ENCODE results near the gene CRIP1.

The CRIP1 gene

DNA sequence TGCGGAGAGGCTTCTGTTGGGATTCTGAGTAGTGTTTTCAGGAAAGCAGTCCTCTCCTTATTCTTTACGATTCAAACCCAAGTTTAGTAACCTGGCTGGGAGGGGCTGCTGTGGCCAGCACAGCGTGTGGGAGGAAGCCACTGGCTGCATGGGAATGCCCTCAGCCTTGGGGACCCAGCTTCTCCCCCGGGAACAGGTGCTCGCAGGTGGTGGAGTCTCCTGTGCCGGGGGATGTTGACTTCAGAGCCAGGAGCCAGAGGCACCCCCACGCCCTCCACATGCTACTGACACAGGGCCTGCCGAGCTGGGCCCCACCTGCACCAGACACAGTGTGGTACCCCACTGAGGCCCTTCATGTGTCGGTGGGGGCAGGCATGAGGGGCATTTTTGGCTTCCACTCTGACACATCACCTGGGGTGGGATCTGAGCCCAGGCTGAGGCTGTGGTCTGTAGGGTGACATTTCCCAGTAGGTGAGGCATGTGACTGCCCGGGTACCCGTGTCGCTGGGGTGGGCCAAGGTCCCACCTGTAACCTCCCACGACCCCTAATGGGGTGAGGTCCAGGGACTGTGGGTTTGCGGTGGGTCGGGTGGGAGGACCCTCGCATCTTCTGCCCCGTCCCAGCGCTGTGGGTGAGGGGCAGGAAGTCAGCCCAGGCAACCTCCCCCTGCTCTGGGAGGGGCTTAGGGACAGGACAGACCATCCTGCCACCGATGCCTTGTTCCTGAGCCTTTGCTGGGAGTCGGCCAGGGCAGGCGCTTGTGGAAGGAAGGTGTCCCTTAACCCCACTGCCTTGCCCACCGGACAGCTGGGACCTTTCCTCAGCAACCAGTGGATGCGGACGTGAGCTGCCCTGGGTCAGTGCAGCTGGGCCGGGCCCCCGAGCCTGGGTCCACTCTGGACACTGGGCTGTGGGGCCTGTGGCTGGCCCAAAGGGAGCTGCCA is 40.5 kb upstream of the CRIP1 start:
- no peak overlapping the region for H3K9ac ChIP-seq (ENCODE audit: low read length)
- 97% methylated on average over 26 of the region's 26 CpGs for WGBS

DNA sequence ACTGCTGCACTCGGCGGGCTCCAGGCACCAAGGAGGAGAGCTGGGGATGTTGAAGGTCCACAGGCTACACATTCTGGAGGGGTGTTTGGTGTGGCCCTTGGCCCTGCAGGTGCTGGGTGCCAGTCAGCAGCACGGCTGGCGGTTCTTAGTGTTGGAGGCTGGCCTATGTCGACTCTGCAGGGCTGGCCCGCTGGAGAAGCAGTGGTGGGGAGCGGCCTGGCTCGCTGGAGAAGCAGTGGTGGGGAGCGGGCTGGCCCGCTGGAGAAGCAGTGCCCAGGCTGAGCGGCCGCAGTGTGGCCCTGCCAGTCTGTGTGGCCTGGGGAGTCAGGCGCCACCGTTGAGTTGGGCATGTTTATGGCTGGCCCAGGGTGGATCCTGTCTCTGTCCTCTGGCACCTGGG is 39.7 kb upstream of the CRIP1 start:
- WGBS = 87% methylated on average over 14 of the region's 14 CpGs
- no peak overlapping the region for H3K4ac ChIP-seq (ENCODE audit: low read depth in 1 of 2, low read length in 2 of 2)
- H3K36me3 ChIP-seq (ENCODE audit: control insufficient read depth in 1 of 2, insufficient read depth in 2 of 2, low read depth in 1 of 2, low read length in 2 of 2) = peaks cover 30 to 81% of the 10 kb centered on the region in 2 experiments
- H3K27me3 ChIP-seq (ENCODE audit: control insufficient read depth in 1 of 2, insufficient read depth in 1 of 2, low read length in 2 of 2) = no peaks in the 10 kb centered on the region
- H3K9me3 ChIP-seq (ENCODE audit: control insufficient read depth, low read length) = no peaks in the 10 kb centered on the region
- no peak overlapping the region for H3K9ac ChIP-seq (ENCODE audit: low read length)
- H3K23ac ChIP-seq (ENCODE audit: low read length in 2 of 2) = no peak overlapping the region
- no peak overlapping the region for H3K14ac ChIP-seq (ENCODE audit: low read length in 2 of 2)
- H3K4me2 ChIP-seq (ENCODE audit: low read length, poor library complexity, severe bottlenecking) = no peak overlapping the region
- no peak for DNase-seq
- H3K4me1 ChIP-seq (ENCODE audit: control insufficient read depth, insufficient read depth, low read depth, low read length) = peaks cover 18% of the 10 kb centered on the region
- H3K4me3 ChIP-seq (ENCODE audit: insufficient read depth in 1 of 2, low read depth in 1 of 2, low read length in 2 of 2) = no peak overlapping the region
- no peak overlapping the region for H2BK5ac ChIP-seq (ENCODE audit: low read depth, low read length, poor library complexity, severe bottlenecking)
- H2BK120ac ChIP-seq (ENCODE audit: low read depth, low read length) = no peak overlapping the region
- H2AK5ac ChIP-seq (ENCODE audit: low read length, severe bottlenecking) = no peak overlapping the region
- H2BK12ac ChIP-seq (ENCODE audit: low read length in 2 of 2) = no peak overlapping the region
- no peak overlapping the region for H2BK15ac ChIP-seq (ENCODE audit: low read depth, poor library complexity, severe bottlenecking)
- H4K8ac ChIP-seq (ENCODE audit: low read length) = no peak overlapping the region
- peaks cover 60% of the 10 kb centered on the region for H3K79me1 ChIP-seq (replicated peaks; ENCODE audit: low read length, poor library complexity, severe bottlenecking)
- no peak overlapping the region for H4K91ac ChIP-seq (ENCODE audit: low read length)
- no peak overlapping the region for H3K18ac ChIP-seq (ENCODE audit: low read depth in 1 of 2, low read length in 2 of 2)
- no peak overlapping the region for H2AFZ ChIP-seq (ENCODE audit: low read depth, low read length)
- H3K27ac ChIP-seq (ENCODE audit: low read length, poor library complexity, severe bottlenecking) = no peak overlapping the region

More for the DNA sequence above, 40.5 kb upstream of the CRIP1 start:
- Histone ChIP-seq H3K23ac (ENCODE audit: low read length in 2 of 2) (no peak overlapping the region), H3K4ac (ENCODE audit: low read depth in 1 of 2, low read length in 2 of 2) (no peak overlapping the region), H2BK5ac (ENCODE audit: low read depth, low read length, poor library complexity, severe bottlenecking) (no peak overlapping the region), H2BK120ac (ENCODE audit: low read depth, low read length) (no peak overlapping the region), H3K27ac (ENCODE audit: low read length, poor library complexity, severe bottlenecking) (no peak overlapping the region), H2AFZ (ENCODE audit: low read depth, low read length) (no peak overlapping the region), H3K9me3 (ENCODE audit: control insufficient read depth, low read length) (no peaks in the 10 kb centered on the region), H2AK5ac (ENCODE audit: low read length, severe bottlenecking) (no peak overlapping the region), H3K4me2 (ENCODE audit: low read length, poor library complexity, severe bottlenecking) (no peak overlapping the region), H3K79me1 (replicated peaks; ENCODE audit: low read length, poor library complexity, severe bottlenecking) (peaks cover 61% of the 10 kb centered on the region), H2BK12ac (ENCODE audit: low read length in 2 of 2) (no peak overlapping the region), H3K36me3 (ENCODE audit: control insufficient read depth in 1 of 2, insufficient read depth in 2 of 2, low read depth in 1 of 2, low read length in 2 of 2) (peaks cover 28 to 77% of the 10 kb centered on the region in 2 experiments), H4K8ac (ENCODE audit: low read length) (no peak overlapping the region), H3K4me1 (ENCODE audit: control insufficient read depth, insufficient read depth, low read depth, low read length) (peaks cover 18% of the 10 kb centered on the region), H2BK15ac (ENCODE audit: low read depth, poor library complexity, severe bottlenecking) (no peak overlapping the region), H3K27me3 (ENCODE audit: control insufficient read depth in 1 of 2, insufficient read depth in 1 of 2, low read length in 2 of 2) (no peaks in the 10 kb centered on the region), H3K18ac (ENCODE audit: low read depth in 1 of 2, low read length in 2 of 2) (no peak overlapping the region), H3K4me3 (ENCODE audit: insufficient read depth in 1 of 2, low read depth in 1 of 2, low read length in 2 of 2) (no peak overlapping the region), H3K14ac (ENCODE audit: low read length in 2 of 2) (no peak overlapping the region), H4K91ac (ENCODE audit: low read length) (no peak overlapping the region)
- no peak for DNase-seq

DNA sequence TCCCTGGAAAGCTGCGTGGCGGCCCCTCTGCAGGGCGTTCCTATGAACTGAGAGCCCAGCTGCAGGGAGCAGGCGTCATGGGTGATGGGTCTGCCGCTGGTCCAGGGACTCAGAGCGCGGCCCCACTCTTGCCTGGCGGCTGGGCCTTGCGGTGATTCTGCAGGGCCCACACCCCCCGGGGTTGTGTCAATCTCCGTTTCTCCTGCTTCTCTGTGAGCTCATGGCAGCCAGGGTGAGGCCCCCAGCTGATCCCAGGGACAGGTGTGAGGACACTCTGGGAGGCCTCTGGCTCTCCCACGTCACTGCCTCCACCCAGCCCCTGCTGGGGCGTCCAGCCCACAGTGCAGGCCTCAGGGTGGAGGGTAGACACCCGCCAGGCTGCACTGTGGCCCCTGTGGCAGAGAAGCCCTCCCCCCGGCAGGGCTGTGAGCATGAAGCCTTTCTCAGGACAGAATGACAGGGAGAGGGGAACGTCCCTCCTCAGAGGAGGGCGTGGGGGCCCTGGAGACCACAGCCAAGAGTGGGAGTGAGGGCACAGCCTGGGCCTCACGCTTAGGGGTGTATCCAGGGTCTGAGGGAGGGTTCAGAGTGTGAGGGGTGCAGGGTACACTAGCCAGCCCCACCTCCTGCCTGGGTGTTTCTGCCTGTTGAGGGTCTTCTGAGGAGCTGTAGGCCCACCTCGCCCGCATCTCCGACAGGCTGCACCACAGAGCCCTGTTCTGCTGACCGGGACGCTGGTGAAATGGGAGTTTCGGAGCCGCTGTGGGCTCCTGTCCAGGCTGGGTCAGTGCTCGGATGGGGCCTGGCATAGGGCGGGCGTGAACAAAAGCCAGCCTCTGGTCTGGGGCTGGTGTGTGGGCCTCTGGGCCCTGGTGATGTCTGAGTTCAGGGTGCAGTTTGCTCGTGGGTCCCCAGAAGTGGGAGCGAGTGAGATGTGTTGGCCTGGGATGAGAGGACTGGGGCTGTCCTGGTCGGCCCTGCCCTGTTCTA is 38.7 kb upstream of the CRIP1 start:
- no peak overlapping the region for H2BK15ac ChIP-seq (ENCODE audit: low read depth, poor library complexity, severe bottlenecking)
- H3K9me3 ChIP-seq (ENCODE audit: control insufficient read depth, low read length) = no peaks in the 10 kb centered on the region
- peak overlapping the region; percentile 87 for H3K9ac ChIP-seq (ENCODE audit: low read length)
- peaks cover 18% of the 10 kb centered on the region for H3K4me1 ChIP-seq (ENCODE audit: control insufficient read depth, insufficient read depth, low read depth, low read length)
- no peak overlapping the region for H3K4me3 ChIP-seq (ENCODE audit: insufficient read depth in 1 of 2, low read depth in 1 of 2, low read length in 2 of 2)
- no peak overlapping the region for H2AK5ac ChIP-seq (ENCODE audit: low read length, severe bottlenecking)
- no peaks in the 10 kb centered on the region for H3K27me3 ChIP-seq (ENCODE audit: control insufficient read depth in 1 of 2, insufficient read depth in 1 of 2, low read length in 2 of 2)
- peak overlapping the region; percentile 23 for H4K8ac ChIP-seq (ENCODE audit: low read length)
- no peak overlapping the region for H3K18ac ChIP-seq (ENCODE audit: low read depth in 1 of 2, low read length in 2 of 2)
- H3K36me3 ChIP-seq (ENCODE audit: control insufficient read depth in 1 of 2, insufficient read depth in 2 of 2, low read depth in 1 of 2, low read length in 2 of 2) = peaks cover 32 to 81% of the 10 kb centered on the region in 2 experiments
- no peak overlapping the region for H4K91ac ChIP-seq (ENCODE audit: low read length)
- H3K4ac ChIP-seq (ENCODE audit: low read depth in 1 of 2, low read length in 2 of 2) = no peak overlapping the region
- H3K79me1 ChIP-seq (replicated peaks; ENCODE audit: low read length, poor library complexity, severe bottlenecking) = peaks cover 56% of the 10 kb centered on the region
- WGBS = 94% methylated on average over 31 of the region's 31 CpGs
- no peak overlapping the region for H2AFZ ChIP-seq (ENCODE audit: low read depth, low read length)
- H3K27ac ChIP-seq (ENCODE audit: low read length, poor library complexity, severe bottlenecking) = no peak overlapping the region
- no peak overlapping the region for H2BK12ac ChIP-seq (ENCODE audit: low read length in 2 of 2)
- H2BK5ac ChIP-seq (ENCODE audit: low read depth, low read length, poor library complexity, severe bottlenecking) = no peak overlapping the region
- peak overlapping the region in 1 of 2 experiments; percentile 23 for H3K23ac ChIP-seq (ENCODE audit: low read length in 2 of 2)
- DNase-seq = no peak
- no peak overlapping the region for H2BK120ac ChIP-seq (ENCODE audit: low read depth, low read length)
- H3K14ac ChIP-seq (ENCODE audit: low read length in 2 of 2) = no peak overlapping the region
- H3K4me2 ChIP-seq (ENCODE audit: low read length, poor library complexity, severe bottlenecking) = no peak overlapping the region

GRCh38 chr14:105448706-105449111 is 38.0 kb upstream of the CRIP1 start:
- WGBS = 71% methylated on average over 16 of the region's 16 CpGs
- Histone ChIP-seq H3K4ac (ENCODE audit: low read depth in 1 of 2, low read length in 2 of 2) (no peak overlapping the region), H3K79me1 (replicated peaks; ENCODE audit: low read length, poor library complexity, severe bottlenecking) (peaks cover 56% of the 10 kb centered on the region), H3K4me2 (ENCODE audit: low read length, poor library complexity, severe bottlenecking) (no peak overlapping the region), H2BK120ac (ENCODE audit: low read depth, low read length) (no peak overlapping the region), H3K23ac (ENCODE audit: low read length in 2 of 2) (no peak overlapping the region), H3K18ac (ENCODE audit: low read depth in 1 of 2, low read length in 2 of 2) (no peak overlapping the region), H2AK5ac (ENCODE audit: low read length, severe bottlenecking) (no peak overlapping the region), H3K9me3 (ENCODE audit: control insufficient read depth, low read length) (no peaks in the 10 kb centered on the region), H3K27me3 (ENCODE audit: control insufficient read depth in 1 of 2, insufficient read depth in 1 of 2, low read length in 2 of 2) (no peaks in the 10 kb centered on the region), H3K4me3 (ENCODE audit: insufficient read depth in 1 of 2, low read depth in 1 of 2, low read length in 2 of 2) (no peak overlapping the region), H2BK12ac (ENCODE audit: low read length in 2 of 2) (no peak overlapping the region), H4K8ac (ENCODE audit: low read length) (no peak overlapping the region), H2BK5ac (ENCODE audit: low read depth, low read length, poor library complexity, severe bottlenecking) (no peak overlapping the region), H3K9ac (ENCODE audit: low read length) (peak overlapping the region; percentile 87), H3K14ac (ENCODE audit: low read length in 2 of 2) (no peak overlapping the region), H4K91ac (ENCODE audit: low read length) (no peak overlapping the region), H2AFZ (ENCODE audit: low read depth, low read length) (no peak overlapping the region), H2BK15ac (ENCODE audit: low read depth, poor library complexity, severe bottlenecking) (no peak overlapping the region), H3K27ac (ENCODE audit: low read length, poor library complexity, severe bottlenecking) (no peak overlapping the region), H3K36me3 (ENCODE audit: control insufficient read depth in 1 of 2, insufficient read depth in 2 of 2, low read depth in 1 of 2, low read length in 2 of 2) (peaks cover 34 to 87% of the 10 kb centered on the region in 2 experiments), H3K4me1 (ENCODE audit: control insufficient read depth, insufficient read depth, low read depth, low read length) (peaks cover 18% of the 10 kb centered on the region)
- DNase-seq = peak; percentile 60

Data from mesenchymal stem cell (in vitro differentiated cells and primary cell).